ENCODE results near the gene BID. TPM values are rescaled to one million over a fixed set of nuclear protein-coding genes. Genes with fewer than 3 reads are reported as not detected.

BID gene
- total RNA-seq, 1 experiment from 2014 or later: 66.7 TPM

GRCh38 chr22:17806437-17806836 is 32.2 kb upstream of the BID start:
- no peaks in the 10 kb centered on the region; the same call in 1 of the 2 replicates for H3K36me3 ChIP-seq (ENCODE audit: control insufficient read depth, insufficient read depth, low read length)
- TF ChIP-seq CTCF (IDR thresholded peaks at IDR 0.05) (no peak), POLR2AphosphoS5 (IDR thresholded peaks at IDR 0.05; ENCODE audit: low read depth, low read length) (no peak), SIN3A (IDR thresholded peaks at IDR 0.05; ENCODE audit: borderline replicate concordance, insufficient read depth, low read depth, low read length) (no peak), REST (IDR thresholded peaks at IDR 0.05; ENCODE audit: insufficient read depth in 1 of 2, low read depth in 2 of 2, low read length in 1 of 2) (no peak), TCF7L2 (IDR thresholded peaks at IDR 0.05; ENCODE audit: low read depth, low read length) (no peak)
- no TSS peak for BruUV-seq (replicated peaks)
- in situ Hi-C loops (cut with HindIII; ENCODE audit: low pct_unique_long_range_greater_than_20kb, low sequenced_read_pairs) (no loop called here), intact Hi-C loops (cut with micrococcal nuclease; ENCODE audit: unreplicated experiment) (no loop called here)
- DNase-seq (ENCODE audit: low read depth, low spot score) (no peak), ATAC-seq (no peak)
- CTCF ChIA-PET: no interaction called here
- H3K9me3 ChIP-seq (ENCODE audit: control insufficient read depth, insufficient read depth, low read depth, low read length): no peaks in the 10 kb centered on the region
- H3K4me3 ChIP-seq (ENCODE audit: low read depth in 2 of 2, low read length in 2 of 2): no peak overlapping the region
- H3K27me3 ChIP-seq (ENCODE audit: control insufficient read depth, insufficient read depth, low read length): no peaks in the 10 kb centered on the region
- H3K4me1 ChIP-seq (ENCODE audit: control insufficient read depth, insufficient read depth, low read length): no peaks in the 10 kb centered on the region
- POLR2A ChIA-PET: interaction anchor here (0.7 kb wide), 1 partner anchor 30 kb away, joined by 6 read pairs; no protein-coding TSS in a partner anchor
- no peak overlapping the region for H3K27ac ChIP-seq (ENCODE audit: low read length)

- Histone ChIP-seq H3K27me3 (ENCODE audit: control insufficient read depth, insufficient read depth, low read length) (no peaks in the 10 kb centered on the region), H3K4me3 (ENCODE audit: low read depth in 2 of 2, low read length in 2 of 2) (no peak overlapping the region), H3K9me3 (ENCODE audit: control insufficient read depth, insufficient read depth, low read depth, low read length) (no peaks in the 10 kb centered on the region), H3K36me3 (ENCODE audit: control insufficient read depth, insufficient read depth, low read length) (no peaks in the 10 kb centered on the region; the same call in 1 of the 2 replicates), H3K27ac (ENCODE audit: low read length) (no peak overlapping the region), H3K4me1 (ENCODE audit: control insufficient read depth, insufficient read depth, low read length) (no peaks in the 10 kb centered on the region)
- no peak; the same call in 1 of the 2 replicates for ATAC-seq
- intact Hi-C loops (cut with micrococcal nuclease; ENCODE audit: unreplicated experiment): no loop called here
- BruUV-seq (replicated peaks): no TSS peak
- DNase-seq (ENCODE audit: low read depth, low spot score): no peak
- CTCF ChIA-PET: no interaction called here
- TF ChIP-seq POLR2AphosphoS5 (IDR thresholded peaks at IDR 0.05; ENCODE audit: low read depth, low read length): no peak
- no peak for TF ChIP-seq CTCF (IDR thresholded peaks at IDR 0.05)
- TF ChIP-seq REST (IDR thresholded peaks at IDR 0.05; ENCODE audit: insufficient read depth in 1 of 2, low read depth in 2 of 2, low read length in 1 of 2): no peak
- no peak for TF ChIP-seq SIN3A (IDR thresholded peaks at IDR 0.05; ENCODE audit: borderline replicate concordance, insufficient read depth, low read depth, low read length)
- TF ChIP-seq TCF7L2 (IDR thresholded peaks at IDR 0.05; ENCODE audit: low read depth, low read length): no peak
- POLR2A ChIA-PET: no interaction called here
- in situ Hi-C loops (cut with HindIII; ENCODE audit: low pct_unique_long_range_greater_than_20kb, low sequenced_read_pairs): no loop called here
These were observed 30.2 kb upstream of the BID start for GRCh38 chr22:17804331-17805080.
